Mucosa of rectum (tissue), 2 donors: ENCODE measurements around the gene SMIM1.
"Not testable (repeated sequence)": the region's sequence is repeated elsewhere in the genome, so short reads cannot be mapped to it uniquely, and the experiment has no call there.

Experiments
- H3K27ac ChIP-seq, 2 donors: one replicate each; pipeline ENCODE4 v1.7.0; 2013; ENCODE audit warnings: inconsistent platforms in 2 of 2, low read depth in 2 of 2, low read length in 2 of 2
- H3K27me3 ChIP-seq, 2 donors: one replicate each; pipeline ENCODE4 v1.7.0; 2013; ENCODE audit warnings: low read length in 2 of 2; ENCODE audit not compliant: control insufficient read depth in 2 of 2, insufficient read depth in 2 of 2
- H3K36me3 ChIP-seq, 2 donors: one replicate each; pipeline ENCODE4 v1.7.0; 2013; ENCODE audit warnings: low read length in 2 of 2; ENCODE audit not compliant: control insufficient read depth in 2 of 2, insufficient read depth in 2 of 2
- H3K4me1 ChIP-seq, 2 donors: one replicate each; pipeline ENCODE4 v1.7.0; 2013; ENCODE audit warnings: low read length in 2 of 2, mild to moderate bottlenecking in 1 of 2; ENCODE audit not compliant: control insufficient read depth in 2 of 2, insufficient read depth in 2 of 2
- H3K4me3 ChIP-seq, 2 donors: one replicate each; pipeline ENCODE4 v1.7.0; 2013; ENCODE audit warnings: low read length in 2 of 2
- H3K9ac ChIP-seq, 2 donors: one replicate each; pipeline ENCODE4 v1.7.0; 2013; ENCODE audit warnings: low read length in 2 of 2, low read depth in 1 of 2, mild to moderate bottlenecking in 1 of 2
- H3K9me3 ChIP-seq, 2 donors: one replicate each; pipeline ENCODE4 v1.7.0; 2013; ENCODE audit warnings: low read length in 2 of 2; ENCODE audit not compliant: control insufficient read depth in 2 of 2
- donor health status: healthy.
- donor health status: Normal muscosa, but diverticular disease.

Gene SMIM1

GRCh38 chr1:3810149-3810761, 37.7 kb downstream of the SMIM1 start:
- H3K4me3 ChIP-seq, H3K4me1 ChIP-seq, H3K27ac ChIP-seq, H3K9me3 ChIP-seq, H3K9ac ChIP-seq, H3K27me3 ChIP-seq, H3K36me3 ChIP-seq: not testable (repeated sequence)

- H3K4me1 ChIP-seq, result no peaks in the 10 kb centered on the region
- H3K9me3 ChIP-seq, result no peaks in the 10 kb centered on the region
- no peak overlapping the region for H3K27ac ChIP-seq
- no peak overlapping the region for H3K4me3 ChIP-seq
- H3K27me3 ChIP-seq, result no peaks in the 10 kb centered on the region
- H3K9ac ChIP-seq, result no peak overlapping the region
- peaks cover 11 to 13% of the 10 kb centered on the region in 2 donors for H3K36me3 ChIP-seq
Measured at GRCh38 chr1:3811595-3811911, 39.0 kb downstream of the SMIM1 start.

- Histone ChIP-seq H3K4me3 (no peak overlapping the region), H3K27ac (no peak overlapping the region), H3K9ac (no peak overlapping the region), H3K36me3 (peaks cover 13 to 14% of the 10 kb centered on the region in 2 donors), H3K27me3 (no peaks in the 10 kb centered on the region), H3K9me3 (no peaks in the 10 kb centered on the region), H3K4me1 (no peaks in the 10 kb centered on the region)
Measured at GRCh38 chr1:3814065-3814464, 41.5 kb downstream of the SMIM1 start.

DNA sequence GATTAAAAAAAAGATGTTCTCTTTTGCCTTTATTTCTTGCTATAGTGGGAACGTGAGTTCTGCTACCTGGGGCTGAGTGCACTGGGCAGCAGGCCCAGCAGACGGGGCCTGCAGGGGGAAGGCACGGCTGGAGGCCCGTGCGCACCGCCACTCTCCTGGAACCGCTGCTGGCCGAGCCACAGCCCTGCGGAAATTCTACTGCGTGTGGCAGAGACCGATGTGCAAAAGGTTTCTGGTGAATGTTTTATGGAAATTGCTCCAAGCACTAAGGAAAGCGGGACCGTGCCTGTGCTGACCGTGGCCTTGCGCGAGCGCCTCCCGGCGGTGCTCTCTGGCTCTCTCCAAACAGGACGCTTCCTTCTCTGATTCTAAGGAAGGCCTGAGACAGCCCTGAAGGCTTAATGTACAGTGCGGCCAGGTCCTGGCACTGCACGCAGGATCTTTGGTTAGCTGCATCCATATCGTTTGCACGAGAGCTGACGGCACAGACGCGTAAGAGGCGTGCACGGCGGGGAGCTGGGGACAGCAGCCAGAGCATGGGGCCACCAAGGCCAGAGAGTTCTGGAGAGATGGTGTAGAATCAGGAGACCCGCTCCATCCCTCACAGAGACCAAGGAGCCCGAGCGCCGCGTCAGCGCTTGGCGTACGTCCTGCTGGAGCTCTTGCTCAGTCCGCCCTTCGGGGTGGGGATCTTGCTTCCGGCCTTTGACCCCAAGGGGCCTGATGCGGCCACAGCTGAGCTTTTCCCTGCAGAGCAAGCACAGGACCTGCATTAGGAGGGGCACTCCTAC, 42.4 kb downstream of the SMIM1 start:
- H3K4me1 ChIP-seq, result no peaks in the 10 kb centered on the region
- no peak overlapping the region for H3K9ac ChIP-seq
- H3K27me3 ChIP-seq, result no peaks in the 10 kb centered on the region
- H3K9me3 ChIP-seq, result no peaks in the 10 kb centered on the region
- no peak overlapping the region for H3K27ac ChIP-seq
- H3K4me3 ChIP-seq, result no peak overlapping the region
- H3K36me3 ChIP-seq, result peaks cover 15 to 16% of the 10 kb centered on the region in 2 donors

DNA sequence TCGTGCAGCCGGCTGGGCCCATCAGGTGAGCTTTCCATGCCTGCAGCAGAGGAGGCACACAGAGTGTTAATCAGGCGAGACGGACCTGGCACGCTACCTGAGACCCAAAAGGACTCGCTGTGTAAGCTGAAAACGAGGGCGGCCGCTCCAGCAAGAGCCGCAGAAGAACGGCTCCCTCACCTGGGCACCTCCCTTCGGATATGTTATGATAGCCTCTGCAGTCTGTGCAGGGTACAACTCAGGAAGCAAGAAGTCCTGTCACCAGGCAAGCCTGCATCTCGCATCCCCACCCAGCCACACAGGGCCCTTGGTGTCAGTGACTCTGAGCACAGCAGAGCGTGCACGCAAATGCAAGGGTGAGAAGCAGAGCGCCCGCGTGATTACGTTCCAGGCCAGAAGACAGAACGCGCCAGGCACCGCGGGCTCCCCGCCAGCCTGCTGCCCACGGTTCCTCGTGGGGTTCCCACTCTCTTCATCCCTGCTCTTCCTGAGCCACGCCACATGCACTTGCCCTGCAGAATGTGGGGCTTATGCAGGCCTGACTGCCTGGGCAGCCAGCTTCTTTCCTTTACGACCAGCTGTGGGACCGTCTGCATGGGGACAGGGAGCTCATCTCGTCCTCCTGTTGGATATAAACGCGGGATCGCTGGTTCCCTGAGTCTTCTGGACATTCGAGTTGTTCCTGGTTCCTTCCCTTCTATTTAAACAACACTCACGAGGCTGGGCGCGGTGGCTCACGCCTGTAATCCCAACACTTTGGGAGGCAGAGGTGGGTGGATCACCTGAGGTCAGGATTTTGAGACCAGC, 44.0 kb downstream of the SMIM1 start:
- Histone ChIP-seq H3K9me3 (no peaks in the 10 kb centered on the region), H3K27ac (no peak overlapping the region), H3K9ac (no peak overlapping the region), H3K27me3 (no peaks in the 10 kb centered on the region), H3K36me3 (peaks cover 24 to 26% of the 10 kb centered on the region in 2 donors), H3K4me3 (no peak overlapping the region), H3K4me1 (no peaks in the 10 kb centered on the region)

GRCh38 chr1:3817138-3817740, 44.7 kb downstream of the SMIM1 start:
- H3K4me3 ChIP-seq, result no peak overlapping the region
- H3K36me3 ChIP-seq, result peaks cover 29 to 30% of the 10 kb centered on the region in 2 donors
- H3K27me3 ChIP-seq, result no peaks in the 10 kb centered on the region
- H3K9ac ChIP-seq, result no peak overlapping the region
- H3K4me1 ChIP-seq, result no peaks in the 10 kb centered on the region
- H3K27ac ChIP-seq, result no peak overlapping the region
- no peaks in the 10 kb centered on the region for H3K9me3 ChIP-seq

DNA sequence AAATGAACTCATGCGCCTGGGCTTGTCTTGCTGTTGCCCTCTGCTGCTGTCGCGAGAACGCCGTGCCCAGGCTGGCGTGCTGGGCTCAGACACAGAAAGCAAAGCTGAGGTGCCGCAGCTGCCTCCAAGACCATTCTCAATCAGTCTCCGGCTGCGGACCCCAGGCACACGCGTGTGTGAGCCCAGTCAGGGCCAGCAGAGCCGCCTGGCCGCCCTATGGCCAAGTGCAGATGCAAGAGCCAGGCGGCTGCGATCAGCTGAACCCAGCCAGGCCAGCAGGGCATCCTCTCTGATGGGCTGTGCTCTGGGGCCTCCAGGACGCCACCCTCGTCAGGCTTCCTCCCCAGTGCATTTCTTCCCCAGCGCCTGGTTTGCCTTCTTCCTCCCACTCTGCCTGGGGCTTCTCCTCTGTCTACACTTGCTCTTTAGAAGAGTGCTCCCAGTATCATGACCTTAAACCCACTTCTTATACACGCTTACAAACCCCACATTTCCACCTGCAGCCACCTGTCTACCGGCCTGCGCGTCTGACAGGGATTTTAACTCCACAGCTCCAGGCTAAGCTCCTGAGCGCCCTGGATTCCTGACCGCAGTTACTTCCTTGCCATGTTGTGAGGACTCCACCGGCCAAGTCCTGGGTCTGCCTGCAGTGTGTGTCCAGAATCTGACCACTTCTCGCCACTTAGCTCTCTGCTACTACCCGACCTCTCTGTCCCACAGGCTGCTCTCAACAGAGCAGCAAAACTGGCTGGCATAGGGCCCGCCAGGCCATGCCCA, 45.5 kb downstream of the SMIM1 start:
- Histone ChIP-seq H3K9me3 (no peaks in the 10 kb centered on the region), H3K9ac (no peak overlapping the region), H3K27me3 (no peaks in the 10 kb centered on the region), H3K4me3 (no peak overlapping the region), H3K4me1 (no peaks in the 10 kb centered on the region), H3K36me3 (peaks cover 37 to 38% of the 10 kb centered on the region in 2 donors), H3K27ac (no peak overlapping the region)

DNA sequence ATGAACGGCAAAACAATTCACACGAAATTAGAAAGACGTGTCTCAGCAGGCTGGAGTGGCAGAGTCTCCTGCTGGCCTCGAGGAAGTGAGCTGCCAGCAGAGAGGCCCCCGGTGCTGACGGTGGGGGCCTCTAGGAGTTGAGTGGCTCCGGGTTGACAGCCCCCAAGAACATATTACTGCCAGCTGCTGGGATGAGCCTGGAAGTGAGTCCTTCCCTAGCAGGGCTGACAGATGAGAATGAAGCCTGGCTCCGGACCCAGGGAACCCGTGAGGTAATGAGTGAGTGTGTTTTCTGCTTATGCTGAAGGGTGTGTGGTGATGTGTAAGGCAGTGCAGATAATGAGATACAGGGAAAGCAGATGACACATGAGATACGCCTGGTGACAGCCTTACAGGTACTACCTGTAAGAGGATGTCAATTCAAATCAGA, 47.2 kb downstream of the SMIM1 start:
- Histone ChIP-seq H3K9ac (no peak overlapping the region), H3K27me3 (no peaks in the 10 kb centered on the region), H3K4me1 (no peaks in the 10 kb centered on the region), H3K27ac (no peak overlapping the region), H3K9me3 (no peaks in the 10 kb centered on the region), H3K36me3 (peaks cover 41 to 42% of the 10 kb centered on the region in 2 donors), H3K4me3 (no peak overlapping the region)

DNA sequence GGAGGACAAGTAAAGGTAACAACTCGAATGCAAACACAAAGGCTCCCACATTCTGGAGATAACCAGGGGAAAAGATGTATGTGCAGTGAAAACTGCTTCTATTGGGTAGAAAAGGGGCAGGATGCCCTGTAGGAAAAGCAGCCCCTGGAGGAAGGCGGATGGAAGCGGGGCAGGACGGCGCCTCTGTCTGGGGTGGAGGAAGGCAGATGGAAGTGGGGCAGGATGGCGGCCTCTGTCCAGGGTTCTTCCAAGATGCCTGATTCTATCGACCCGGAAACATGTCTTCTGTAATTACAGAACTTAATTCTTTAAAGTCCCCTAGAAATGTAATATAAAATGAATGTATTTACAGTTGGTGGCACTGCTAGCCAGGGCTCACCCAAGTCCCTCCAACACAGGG, 47.8 kb downstream of the SMIM1 start:
- no peaks in the 10 kb centered on the region for H3K4me1 ChIP-seq
- no peak overlapping the region for H3K4me3 ChIP-seq
- H3K9me3 ChIP-seq, result no peaks in the 10 kb centered on the region
- no peak overlapping the region for H3K27ac ChIP-seq
- peaks cover 39 to 40% of the 10 kb centered on the region in 2 donors for H3K36me3 ChIP-seq
- no peak overlapping the region for H3K9ac ChIP-seq
- H3K27me3 ChIP-seq, result no peaks in the 10 kb centered on the region
